Right renal pelvis (tissue), 4 donors: Measurements from ENCODE around the gene PRXL2B. TPM values are rescaled to one million over a fixed set of nuclear protein-coding genes. Genes with fewer than 3 reads are reported as not detected.
A peak's percentile ranks its signal among the peaks of the same experiment; 100 is the strongest.

Experiments
- DNase-seq, 4 donors: peaks; one replicate each; pipeline ENCODE4 v3.0.0-alpha.2; 2013; ENCODE audit warnings: low read depth in 4 of 4, low spot score in 3 of 4, missing footprints in 1 of 4
- polyA plus RNA-seq, 4 donors: library from polyadenylated mRNA; unstranded; fragments of 120-200 nt; gene quantifications; one replicate each; pipeline ENCODE4 v1.2.1, GENCODE V29; 2013; ENCODE audit not compliant: insufficient read length in 4 of 4

The PRXL2B gene
- polyA plus RNA-seq, 4 donors = 37.4 to 51.2 (median 39.9) TPM

DNA sequence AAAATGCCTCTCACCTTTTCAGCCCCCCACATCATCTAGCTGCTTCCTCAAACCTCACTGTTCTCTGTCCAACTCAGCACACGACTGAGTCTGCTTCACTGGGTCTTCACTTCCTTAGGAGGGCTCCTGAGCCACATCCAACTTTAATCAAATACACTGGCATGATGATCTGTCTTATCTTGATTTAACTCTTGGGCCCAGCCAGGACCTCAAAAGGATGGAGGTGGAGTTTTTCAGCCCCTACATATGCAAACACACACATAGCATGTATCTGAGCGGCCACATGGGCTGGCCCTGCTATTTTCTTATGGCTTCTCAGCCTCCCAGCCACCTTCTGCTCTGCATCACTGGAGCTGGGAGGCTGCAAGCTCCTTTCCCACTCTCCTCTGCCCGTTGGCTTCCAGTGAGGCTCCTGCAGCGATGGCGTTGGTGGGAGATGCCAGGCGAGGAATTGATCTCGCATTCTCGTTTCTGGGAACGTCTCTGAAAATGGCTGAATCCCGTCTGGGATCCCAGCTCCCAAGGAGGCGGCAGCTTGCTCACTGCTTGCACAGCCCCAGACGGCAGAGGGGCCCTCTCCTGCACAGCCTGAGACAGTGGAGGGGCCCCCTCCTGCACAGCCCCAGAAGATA is 1.8 kb upstream of the PRXL2B start:
- no peak for DNase-seq

DNA sequence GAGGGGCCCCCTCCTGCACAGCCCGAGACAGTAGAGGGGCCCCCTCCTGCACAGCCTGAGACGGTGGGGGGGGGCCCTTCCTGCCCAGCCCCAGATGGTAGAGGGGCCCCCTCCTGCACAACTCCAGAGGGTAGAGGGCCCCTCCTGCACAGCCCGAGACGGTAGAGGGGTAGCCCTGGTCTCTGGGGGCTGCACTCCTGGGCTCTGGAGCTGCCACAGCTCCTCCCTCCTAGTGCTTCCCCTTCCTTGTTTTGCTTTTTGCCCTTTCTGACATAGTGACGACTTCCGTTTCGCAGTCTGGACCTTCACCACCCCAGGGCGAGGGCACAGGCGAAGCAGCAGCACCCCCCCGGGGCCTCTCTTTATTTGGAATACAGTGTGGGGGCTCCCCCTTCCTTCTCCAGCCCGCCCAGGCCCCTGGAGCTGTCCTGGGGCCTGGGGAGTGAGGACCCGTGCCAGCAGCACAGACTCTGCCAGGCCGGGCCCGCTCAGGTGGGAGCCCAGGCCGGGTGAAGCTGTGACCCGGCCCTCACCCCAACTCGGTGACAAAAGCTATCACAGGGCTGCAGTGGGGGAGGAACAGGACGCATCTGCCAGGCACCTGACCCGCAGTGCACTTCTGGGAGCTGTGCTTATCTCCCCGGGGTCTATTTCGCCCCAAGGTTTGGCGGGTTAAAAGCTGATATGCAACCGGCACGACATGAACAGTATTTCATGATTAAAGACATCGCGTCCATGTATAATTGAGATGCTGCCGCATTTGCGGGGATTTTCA is 1.1 kb upstream of the PRXL2B start:
- no peak for DNase-seq

DNA sequence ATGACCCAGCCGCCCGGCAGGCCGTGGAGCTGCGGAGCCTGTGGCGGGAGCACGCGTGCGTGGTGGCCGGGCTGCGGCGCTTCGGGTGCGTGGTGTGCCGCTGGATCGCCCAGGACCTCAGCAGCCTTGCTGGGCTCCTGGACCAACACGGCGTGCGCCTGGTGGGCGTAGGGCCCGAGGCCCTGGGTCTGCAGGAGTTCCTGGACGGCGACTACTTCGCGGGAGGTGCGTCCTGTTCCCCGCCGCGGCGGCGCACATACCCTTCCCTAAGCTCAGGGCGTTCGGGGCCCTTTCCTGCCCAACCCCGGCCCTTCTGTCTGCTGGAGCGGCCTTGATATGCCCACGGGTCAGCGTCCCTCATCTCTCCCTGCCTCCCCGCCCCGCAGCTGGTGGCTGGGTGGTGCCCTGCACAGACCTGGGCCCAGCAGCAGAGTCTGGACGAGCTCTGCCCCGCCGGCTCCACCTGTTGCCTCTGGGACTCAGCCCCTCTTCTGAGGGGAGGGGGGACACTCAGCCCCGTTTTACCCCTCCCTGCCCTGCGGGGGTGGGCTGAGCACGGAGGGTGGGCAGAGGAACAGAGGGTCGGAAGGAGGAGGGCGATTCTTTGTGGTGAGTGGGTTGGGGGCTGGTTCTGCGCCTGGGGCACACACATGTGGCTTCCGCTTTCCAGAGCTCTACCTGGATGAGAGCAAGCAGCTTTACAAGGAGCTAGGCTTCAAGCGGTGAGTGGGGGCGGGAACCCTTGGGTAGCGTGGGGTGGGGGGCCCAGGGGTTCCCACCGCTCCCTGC is 688 bp downstream of the PRXL2B start:
- DNase-seq = no peak

DNA sequence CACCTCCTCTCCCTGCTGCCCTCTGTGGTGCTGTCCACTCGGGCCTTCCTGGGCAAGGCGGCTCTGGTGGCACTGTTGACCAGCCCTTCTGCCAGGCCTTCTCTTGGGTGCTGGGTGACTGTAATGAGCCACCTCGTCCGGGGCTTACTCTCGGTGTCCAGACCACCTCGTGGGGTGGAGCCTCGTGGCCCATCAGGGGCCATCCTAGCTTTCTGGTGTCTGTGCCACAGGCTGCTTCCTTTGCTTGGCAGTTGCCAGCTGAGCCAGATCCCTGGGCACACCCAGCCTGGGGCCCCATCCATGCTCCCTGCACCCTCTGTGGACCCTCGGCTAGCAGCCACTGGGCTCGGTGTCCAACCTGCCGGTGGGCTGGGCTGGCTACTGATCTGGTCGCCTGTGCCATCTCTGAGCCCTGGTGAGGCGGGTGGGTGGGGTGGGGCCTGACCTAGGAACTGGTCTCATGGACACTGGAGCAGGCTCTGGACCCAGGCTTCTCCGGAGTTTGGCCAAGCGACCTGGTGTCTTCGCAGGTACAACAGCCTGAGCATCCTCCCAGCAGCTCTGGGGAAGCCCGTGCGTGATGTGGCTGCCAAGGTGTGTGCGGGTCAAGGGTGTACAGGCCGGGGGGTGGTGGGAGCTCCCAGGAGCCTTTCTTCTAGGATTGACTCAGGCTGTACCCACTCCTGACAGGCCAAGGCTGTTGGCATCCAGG is 1.4 kb downstream of the PRXL2B start:
- DNase-seq = no peak

DNA sequence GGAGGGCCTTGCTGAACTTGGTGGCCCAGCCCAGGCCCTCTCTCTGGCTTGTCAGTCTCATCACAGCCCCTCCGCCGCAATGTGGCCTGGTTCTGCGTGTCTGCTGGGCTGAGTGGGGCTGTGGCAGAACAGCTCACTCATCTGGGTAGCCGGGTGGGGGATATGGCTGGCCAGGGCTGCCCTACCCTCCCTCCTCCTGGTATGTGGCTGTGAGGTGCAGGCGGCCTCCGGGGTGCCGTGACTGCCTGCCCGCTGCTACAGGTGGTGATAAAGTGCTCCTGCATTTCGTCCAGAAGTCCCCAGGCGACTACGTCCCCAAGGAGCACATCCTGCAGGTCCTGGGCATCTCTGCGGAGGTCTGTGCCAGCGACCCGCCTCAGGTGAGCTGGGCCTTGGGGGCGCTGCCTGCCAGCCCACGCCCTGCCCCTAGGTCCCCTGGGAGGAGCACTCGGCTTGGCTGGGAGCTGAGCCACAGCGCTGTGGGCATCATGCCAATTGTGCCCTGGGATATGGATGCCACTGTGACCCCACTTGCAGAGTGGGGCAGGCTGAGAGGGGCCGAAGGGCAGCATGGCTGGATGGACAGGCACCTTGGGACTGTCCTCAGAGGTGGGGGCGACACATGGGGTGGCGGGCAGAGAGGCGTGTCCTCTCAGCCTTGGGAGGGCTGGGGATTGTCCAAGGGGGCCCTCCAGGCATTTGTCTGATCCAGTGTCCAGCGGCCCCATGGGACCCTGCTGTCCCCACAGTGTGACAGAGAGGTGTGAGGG is 2.3 kb downstream of the PRXL2B start:
- DNase-seq = no peak

DNA sequence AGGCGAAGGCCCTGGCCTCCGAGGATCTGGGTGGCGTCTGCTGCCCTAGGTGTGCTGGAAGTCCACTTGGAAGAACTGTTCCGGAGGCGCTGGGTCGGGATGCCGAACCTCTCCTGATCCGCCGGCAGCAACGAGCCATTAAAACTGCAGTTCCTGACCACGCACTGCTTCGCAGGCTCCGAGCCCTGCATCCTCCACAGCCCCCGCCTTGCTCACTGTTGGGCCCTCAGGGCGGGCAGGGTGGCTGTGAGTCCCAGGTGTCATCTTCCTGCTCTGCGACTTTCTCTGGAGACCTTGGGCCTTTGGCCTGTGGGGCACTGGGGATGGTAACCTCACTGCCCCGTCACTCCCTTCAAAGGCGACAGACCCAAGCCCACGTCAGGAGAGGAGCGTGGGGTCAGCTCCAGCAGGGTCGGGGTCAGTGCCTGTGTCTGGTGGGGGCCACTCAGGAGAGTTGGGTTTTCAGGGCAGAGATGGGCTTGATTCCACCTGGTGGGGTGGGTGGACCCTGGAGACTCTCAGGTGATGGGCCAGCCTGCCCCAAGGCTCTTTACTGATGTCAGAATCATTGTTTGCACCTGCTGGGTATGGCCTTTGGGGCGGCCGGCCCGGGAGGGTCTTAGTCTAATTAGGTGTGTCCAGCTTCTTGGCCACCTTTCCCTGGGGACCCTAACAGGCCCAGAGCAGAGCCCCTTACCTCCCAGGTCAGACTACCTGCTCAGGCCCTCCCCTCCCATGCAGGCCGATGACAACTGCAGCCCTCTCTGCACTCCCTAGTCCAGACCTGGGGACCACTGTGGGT is 3.1 kb downstream of the PRXL2B start:
- no peak for DNase-seq

DNA sequence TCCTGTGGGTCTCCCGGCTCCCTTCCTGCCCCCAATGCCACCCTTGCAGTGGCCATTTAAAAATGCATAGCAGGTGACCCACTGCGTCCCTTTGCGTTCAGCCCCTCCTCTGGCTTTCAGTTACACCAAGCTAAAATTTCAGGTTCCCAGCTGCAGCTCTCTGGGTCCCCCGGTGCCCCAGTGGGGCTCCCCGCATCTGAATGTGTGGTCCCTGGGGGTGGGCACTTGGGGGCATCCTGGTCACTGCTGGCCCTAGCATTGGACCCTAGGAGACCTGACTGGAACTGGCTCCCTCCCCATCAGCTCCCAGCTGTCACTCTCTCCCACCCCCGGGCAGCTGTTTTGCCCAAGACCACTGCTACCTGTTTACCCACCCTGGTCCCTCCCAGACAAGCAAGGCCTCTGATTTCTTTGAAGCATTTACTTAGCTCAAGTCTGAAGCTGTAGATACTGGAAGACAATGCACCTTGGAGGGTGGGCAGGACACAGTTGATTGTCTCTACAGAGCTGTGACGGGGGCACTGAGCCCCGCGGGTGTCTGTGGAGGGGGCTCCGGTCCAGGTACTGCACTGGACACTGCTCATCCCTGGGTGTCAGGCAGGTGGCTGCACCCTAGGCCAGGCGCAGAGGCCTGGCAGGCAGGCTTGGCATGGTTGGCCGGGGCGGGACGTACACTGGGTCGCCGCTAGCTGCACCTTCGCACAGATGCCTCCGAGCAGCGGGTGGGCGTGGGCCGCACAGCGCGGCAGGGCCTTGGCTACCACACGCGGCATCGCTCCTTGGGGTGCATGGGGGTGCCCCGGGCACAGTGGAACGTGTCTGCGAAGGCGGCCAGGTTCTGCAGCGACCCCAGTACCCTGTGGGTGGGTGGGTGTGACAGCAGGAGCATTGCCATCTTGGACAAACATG is 3.9 kb downstream of the PRXL2B start:
- DNase-seq = no peak

DNA sequence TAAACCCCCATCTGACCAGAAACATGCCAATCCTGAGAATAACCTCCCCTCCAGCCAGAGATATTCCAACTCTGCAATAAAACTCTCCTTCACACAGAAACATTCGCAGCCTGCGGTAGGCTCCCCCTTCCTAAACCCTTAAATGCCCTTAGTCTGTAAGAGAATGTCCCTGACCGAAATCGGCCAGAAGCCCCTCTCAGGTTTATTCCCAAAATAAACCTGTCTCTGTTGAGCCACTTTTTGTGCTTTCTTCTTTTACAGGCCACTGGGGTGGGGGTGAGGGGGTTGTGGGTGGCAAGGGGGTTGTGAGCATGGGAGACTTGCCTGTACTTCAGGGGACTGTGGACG is 4.6 kb downstream of the PRXL2B start:
- no peak for DNase-seq

DNA sequence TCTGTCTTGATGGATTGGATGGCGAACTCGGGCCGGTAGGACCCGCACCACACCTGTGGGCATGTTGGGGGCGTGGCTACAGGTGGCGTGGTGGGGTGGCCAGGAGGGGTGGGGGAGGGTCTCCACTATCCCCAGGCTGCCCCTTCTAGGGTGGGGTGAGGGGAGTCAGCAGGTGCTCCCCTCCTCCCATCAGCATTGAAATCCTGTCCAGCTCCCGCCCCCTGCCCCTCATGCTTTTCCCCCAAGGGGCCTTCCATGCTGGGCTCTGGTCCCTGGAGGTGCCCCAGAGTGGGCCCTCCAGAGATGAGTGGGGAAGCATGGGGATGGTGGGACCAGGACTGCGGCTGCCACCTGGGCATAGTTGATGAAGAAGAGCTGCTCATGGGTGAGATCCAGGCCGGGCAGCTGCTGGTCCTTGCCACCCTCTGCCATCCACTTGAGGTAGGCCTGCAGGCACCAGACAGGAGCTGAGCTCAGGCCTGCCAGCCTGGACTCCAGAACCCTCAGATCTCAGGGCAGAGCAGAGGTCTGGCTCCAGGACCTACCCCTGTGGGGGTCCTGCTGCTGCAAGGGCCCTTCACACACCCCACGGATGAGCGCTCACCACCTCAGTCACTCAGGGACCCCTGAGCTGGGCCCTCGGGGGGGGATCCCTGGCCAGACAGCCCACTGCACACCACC is 5.1 kb downstream of the PRXL2B start:
- no peak for DNase-seq

DNA sequence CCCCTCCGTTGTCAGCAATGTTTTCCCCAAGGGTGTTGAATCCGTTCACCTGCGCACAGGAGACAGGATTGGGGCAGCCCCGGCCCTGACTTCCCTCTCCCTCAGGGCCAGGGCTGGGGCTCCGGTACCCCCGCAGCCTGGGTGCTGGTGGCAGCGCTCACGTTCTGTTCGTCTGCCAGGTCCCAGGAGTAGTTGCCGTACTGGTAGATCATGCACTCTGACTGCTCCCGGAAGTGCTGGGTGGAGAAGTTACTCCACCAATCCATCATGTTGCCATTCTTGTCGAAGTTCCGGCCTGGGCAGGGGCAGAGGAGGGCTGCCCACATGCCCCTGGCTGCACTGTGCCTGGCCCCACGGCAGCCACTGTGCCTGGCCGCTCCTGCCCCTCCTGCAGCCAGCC is 6.1 kb downstream of the PRXL2B start:
- no peak for DNase-seq

DNA sequence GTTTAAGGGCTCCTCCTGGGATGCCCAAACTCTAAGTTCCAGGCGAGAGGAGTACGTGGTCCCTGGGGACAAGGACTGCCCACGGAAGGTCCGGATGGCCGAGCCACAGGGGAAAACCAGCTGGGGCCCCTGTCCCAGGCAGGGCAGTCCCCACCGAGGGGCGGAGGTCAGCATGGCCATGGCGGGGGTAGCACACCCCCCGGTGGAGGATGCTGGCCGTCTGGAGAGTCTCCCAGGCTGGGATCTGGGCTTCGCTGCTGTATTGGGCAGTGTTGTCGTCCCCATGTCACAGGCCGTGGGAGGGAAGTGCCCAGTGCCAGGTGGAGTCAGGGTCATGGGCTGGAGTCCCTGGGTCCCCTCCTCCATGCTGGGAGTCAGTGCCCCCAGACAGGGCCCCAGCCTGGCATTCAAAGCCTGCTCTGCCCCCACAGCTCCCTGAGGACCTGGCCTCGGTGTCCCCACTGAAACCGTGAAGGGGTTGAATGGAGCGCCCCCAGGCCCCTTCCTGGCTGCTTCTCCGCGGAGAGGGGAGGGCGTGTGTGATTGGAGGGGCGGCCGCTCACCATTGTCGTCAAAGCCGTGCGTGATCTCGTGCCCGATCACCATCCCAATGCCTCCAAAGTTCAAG is 6.8 kb downstream of the PRXL2B start:
- DNase-seq = no peak

DNA sequence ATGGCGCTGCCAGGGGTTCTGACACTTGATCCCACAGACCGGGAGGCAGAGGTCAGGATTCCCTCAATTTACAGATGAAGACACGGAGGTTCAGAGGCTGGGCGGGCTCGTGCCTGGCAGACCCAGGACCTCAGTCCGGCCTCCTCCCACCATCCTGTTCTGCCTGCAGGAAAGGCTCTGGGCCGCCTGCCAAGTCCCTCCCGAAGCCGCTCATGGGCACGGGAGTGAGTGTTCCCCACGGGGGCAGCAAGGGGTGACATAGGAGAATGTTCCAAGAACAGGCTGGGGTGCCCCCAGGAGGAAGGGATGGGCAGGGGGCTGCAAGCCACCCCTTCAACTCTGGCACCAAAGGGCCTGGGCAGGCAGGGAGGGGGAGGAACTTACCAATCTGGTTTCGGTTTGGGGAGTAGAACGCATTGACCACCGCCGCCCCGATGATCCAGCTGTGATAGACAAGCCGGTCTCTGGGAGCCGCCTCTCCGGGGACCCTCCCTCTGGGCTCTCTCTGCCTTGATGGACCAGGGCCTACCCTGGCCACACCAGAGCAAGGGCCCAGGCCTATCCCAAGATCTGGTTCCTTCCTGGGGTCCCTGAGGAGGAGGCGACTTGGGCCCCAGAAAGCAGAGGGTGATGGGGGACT is 7.5 kb downstream of the PRXL2B start:
- DNase-seq = peak in 1 of 4 donors; percentile 51

DNA sequence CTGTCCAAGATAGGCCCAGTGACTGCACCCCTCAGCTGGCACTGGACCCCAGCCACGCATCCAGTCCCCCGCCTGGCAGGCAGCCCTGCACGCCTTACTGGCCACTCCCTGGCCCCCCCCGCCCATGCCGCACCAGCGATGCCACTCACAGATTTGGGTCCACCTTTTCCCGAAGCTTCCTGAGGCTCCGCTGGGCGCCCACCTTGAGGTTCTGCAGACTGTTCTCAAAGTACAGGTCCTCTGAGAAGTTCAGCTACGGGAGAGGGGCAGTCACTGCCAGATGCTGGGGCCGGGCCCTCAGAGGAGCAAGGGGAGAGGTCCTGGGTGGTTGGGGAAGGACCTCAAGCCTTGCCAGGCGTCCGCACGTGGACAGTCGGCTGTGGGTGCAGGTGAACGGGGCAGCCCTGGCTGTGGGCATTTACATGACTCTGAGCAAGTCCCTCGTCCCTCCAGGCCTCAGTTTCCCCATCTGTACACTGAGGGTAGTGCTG is 8.1 kb downstream of the PRXL2B start:
- no peak for DNase-seq

DNA sequence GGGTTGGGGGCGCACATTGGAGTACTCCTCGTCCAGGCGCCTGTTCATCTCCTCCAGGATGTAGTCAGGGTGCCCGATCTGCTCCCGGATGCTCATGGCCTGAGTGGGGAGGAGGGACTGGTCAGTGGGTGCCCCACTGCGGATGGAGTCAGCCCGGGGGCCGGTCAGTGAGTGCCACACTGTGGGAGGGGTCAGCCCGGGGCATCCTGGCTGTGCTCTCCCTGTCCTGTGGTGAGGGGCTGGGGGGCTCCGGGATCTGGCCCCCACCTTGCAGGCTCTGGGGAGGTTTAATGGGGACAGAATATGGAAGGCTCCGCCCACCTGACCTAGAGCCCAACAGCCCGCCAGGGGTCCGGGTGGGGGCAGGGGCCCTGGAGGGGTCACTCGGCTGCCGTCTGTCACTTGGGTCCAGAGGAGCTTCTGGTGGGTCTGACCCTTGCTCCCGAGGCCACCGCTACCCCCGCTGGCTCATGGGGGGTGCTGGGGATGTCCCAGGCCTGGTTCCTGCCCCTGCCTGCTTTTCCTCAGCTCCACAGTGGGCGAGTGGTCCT is 8.8 kb downstream of the PRXL2B start:
- no peak for DNase-seq

DNA sequence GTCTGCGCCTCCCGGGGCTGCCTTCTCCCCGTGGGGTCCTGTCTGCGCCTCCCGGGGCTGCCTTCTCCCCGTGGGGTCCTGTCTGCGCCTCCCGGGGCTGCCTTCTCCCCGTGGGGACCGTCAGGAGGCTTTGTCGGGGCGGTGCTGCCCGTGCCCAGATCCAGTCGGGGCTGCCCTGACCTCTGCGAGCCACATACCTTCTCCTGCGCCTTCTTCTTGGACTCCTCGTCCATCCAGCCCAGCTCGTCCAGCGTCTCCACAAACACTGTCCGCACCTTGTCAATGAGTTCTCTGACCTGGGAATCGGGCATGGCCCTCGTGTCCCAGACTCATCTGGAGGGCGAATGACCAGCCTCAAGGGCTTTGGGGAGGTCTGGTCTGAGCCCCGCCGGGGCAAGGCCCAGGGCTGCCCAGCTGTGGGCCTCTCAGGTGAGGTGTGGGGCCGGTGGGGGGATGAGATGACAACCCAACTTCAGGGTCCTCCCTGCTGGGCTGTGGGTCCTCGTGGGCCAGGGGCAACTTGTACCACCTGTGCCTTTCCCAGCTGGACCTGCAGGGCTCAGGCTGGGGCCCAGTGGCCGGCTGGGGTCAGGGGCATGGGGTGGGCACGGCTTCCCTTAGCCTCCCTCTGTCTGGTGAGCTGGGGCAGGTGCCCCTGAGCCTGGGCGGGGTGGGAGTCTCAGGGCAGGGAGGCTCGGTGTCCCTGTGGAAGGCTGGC is 9.4 kb downstream of the PRXL2B start:
- DNase-seq = no peak
